ENCODE measurements around the gene TPRG1L.

DNA sequence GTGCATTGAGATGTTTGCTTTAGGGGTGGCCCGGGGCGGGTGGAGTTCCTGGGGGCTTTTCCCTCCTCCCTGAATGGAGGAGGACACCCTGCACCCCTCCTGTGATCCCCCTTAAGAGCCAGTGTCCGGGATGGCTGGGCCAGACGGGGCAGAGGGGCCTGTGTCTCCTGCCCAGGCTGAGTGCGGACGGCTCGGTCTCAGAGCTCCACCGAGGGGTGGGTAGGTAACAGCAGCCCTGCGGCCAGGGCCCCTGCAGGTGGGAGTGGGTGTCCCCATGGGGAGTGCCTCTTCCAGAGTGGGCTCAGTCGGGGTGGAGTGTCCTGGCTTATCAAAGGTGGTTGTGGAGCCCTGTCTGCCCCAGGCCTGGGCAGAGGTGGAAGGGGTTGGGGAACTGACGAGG, 50.6 kb downstream of the TPRG1L start:
- TF ChIP-seq ZNF664 (tag by site-specific recombination; IDR thresholded peaks at IDR 0.05) (no peak), ZNF114 (tag by site-specific recombination; IDR thresholded peaks at IDR 0.05) (no peak), YY1 (tag by site-specific recombination; IDR thresholded peaks at IDR 0.05) (no peak), ZNF221 (tag by site-specific recombination; IDR thresholded peaks at IDR 0.05; ENCODE audit: borderline replicate concordance) (no peak), ZNF830 (tag by site-specific recombination; IDR thresholded peaks at IDR 0.05; ENCODE audit: low read depth) (no peak), ZNF214 (tag by site-specific recombination; IDR thresholded peaks at IDR 0.05; ENCODE audit: borderline replicate concordance) (no peak), ZNF792 (tag by site-specific recombination; IDR thresholded peaks at IDR 0.05) (no peak), ZNF302 (tag by site-specific recombination; IDR thresholded peaks at IDR 0.05; ENCODE audit: low read depth) (no peak), SP2 (tag by site-specific recombination; IDR thresholded peaks at IDR 0.05) (no peak), ZNF274 (IDR thresholded peaks at IDR 0.05; ENCODE audit: low read length) (no peak), ZNF274 (tag by site-specific recombination; IDR thresholded peaks at IDR 0.05; ENCODE audit: borderline replicate concordance) (no peak), ZNF843 (tag by site-specific recombination; IDR thresholded peaks at IDR 0.05) (no peak)
- TF ChIP-seq, protein P1, sequence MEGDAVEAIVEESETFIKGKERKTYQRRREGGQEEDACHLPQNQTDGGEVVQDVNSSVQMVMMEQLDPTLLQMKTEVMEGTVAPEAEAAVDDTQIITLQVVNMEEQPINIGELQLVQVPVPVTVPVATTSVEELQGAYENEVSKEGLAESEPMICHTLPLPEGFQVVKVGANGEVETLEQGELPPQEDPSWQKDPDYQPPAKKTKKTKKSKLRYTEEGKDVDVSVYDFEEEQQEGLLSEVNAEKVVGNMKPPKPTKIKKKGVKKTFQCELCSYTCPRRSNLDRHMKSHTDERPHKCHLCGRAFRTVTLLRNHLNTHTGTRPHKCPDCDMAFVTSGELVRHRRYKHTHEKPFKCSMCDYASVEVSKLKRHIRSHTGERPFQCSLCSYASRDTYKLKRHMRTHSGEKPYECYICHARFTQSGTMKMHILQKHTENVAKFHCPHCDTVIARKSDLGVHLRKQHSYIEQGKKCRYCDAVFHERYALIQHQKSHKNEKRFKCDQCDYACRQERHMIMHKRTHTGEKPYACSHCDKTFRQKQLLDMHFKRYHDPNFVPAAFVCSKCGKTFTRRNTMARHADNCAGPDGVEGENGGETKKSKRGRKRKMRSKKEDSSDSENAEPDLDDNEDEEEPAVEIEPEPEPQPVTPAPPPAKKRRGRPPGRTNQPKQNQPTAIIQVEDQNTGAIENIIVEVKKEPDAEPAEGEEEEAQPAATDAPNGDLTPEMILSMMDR (tag by site-specific recombination; IDR thresholded peaks at IDR 0.05): no peak
- TF ChIP-seq, protein P2, sequence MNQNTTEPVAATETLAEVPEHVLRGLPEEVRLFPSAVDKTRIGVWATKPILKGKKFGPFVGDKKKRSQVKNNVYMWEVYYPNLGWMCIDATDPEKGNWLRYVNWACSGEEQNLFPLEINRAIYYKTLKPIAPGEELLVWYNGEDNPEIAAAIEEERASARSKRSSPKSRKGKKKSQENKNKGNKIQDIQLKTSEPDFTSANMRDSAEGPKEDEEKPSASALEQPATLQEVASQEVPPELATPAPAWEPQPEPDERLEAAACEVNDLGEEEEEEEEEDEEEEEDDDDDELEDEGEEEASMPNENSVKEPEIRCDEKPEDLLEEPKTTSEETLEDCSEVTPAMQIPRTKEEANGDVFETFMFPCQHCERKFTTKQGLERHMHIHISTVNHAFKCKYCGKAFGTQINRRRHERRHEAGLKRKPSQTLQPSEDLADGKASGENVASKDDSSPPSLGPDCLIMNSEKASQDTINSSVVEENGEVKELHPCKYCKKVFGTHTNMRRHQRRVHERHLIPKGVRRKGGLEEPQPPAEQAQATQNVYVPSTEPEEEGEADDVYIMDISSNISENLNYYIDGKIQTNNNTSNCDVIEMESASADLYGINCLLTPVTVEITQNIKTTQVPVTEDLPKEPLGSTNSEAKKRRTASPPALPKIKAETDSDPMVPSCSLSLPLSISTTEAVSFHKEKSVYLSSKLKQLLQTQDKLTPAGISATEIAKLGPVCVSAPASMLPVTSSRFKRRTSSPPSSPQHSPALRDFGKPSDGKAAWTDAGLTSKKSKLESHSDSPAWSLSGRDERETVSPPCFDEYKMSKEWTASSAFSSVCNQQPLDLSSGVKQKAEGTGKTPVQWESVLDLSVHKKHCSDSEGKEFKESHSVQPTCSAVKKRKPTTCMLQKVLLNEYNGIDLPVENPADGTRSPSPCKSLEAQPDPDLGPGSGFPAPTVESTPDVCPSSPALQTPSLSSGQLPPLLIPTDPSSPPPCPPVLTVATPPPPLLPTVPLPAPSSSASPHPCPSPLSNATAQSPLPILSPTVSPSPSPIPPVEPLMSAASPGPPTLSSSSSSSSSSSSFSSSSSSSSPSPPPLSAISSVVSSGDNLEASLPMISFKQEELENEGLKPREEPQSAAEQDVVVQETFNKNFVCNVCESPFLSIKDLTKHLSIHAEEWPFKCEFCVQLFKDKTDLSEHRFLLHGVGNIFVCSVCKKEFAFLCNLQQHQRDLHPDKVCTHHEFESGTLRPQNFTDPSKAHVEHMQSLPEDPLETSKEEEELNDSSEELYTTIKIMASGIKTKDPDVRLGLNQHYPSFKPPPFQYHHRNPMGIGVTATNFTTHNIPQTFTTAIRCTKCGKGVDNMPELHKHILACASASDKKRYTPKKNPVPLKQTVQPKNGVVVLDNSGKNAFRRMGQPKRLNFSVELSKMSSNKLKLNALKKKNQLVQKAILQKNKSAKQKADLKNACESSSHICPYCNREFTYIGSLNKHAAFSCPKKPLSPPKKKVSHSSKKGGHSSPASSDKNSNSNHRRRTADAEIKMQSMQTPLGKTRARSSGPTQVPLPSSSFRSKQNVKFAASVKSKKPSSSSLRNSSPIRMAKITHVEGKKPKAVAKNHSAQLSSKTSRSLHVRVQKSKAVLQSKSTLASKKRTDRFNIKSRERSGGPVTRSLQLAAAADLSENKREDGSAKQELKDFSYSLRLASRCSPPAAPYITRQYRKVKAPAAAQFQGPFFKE (tag by site-specific recombination; IDR thresholded peaks at IDR 0.05; ENCODE audit: borderline replicate concordance): no peak
- TF ChIP-seq, protein P3, sequence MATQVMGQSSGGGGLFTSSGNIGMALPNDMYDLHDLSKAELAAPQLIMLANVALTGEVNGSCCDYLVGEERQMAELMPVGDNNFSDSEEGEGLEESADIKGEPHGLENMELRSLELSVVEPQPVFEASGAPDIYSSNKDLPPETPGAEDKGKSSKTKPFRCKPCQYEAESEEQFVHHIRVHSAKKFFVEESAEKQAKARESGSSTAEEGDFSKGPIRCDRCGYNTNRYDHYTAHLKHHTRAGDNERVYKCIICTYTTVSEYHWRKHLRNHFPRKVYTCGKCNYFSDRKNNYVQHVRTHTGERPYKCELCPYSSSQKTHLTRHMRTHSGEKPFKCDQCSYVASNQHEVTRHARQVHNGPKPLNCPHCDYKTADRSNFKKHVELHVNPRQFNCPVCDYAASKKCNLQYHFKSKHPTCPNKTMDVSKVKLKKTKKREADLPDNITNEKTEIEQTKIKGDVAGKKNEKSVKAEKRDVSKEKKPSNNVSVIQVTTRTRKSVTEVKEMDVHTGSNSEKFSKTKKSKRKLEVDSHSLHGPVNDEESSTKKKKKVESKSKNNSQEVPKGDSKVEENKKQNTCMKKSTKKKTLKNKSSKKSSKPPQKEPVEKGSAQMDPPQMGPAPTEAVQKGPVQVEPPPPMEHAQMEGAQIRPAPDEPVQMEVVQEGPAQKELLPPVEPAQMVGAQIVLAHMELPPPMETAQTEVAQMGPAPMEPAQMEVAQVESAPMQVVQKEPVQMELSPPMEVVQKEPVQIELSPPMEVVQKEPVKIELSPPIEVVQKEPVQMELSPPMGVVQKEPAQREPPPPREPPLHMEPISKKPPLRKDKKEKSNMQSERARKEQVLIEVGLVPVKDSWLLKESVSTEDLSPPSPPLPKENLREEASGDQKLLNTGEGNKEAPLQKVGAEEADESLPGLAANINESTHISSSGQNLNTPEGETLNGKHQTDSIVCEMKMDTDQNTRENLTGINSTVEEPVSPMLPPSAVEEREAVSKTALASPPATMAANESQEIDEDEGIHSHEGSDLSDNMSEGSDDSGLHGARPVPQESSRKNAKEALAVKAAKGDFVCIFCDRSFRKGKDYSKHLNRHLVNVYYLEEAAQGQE (tag by site-specific recombination; IDR thresholded peaks at IDR 0.05): no peak
